Ramos (cell line): ENCODE data around the gene KCNK15.

Experiments
- in situ Hi-C: fragments of 300-500 bp; cut with MboI; formaldehyde crosslinking; loops from one replicate; pipeline ENCODE4 v1.14.3; 2022; ENCODE audit warnings: low sequenced_read_pairs; ENCODE audit not compliant: unreplicated experiment

The KCNK15 gene

GRCh38 chr20:44781118-44781517, 35.5 kb downstream of the KCNK15 start:
- in situ Hi-C loops, result no loop called here

GRCh38 chr20:44781791-44782190, 36.1 kb downstream of the KCNK15 start:
- in situ Hi-C loops, result no loop called here

GRCh38 chr20:44784688-44785087, 39.0 kb downstream of the KCNK15 start:
- in situ Hi-C loops, result no loop called here

- in situ Hi-C loops, result no loop called here
These were observed 40.1 kb downstream of the KCNK15 start for GRCh38 chr20:44785768-44786167.

GRCh38 chr20:44787299-44787698, 41.6 kb downstream of the KCNK15 start:
- in situ Hi-C loops, result no loop called here

DNA sequence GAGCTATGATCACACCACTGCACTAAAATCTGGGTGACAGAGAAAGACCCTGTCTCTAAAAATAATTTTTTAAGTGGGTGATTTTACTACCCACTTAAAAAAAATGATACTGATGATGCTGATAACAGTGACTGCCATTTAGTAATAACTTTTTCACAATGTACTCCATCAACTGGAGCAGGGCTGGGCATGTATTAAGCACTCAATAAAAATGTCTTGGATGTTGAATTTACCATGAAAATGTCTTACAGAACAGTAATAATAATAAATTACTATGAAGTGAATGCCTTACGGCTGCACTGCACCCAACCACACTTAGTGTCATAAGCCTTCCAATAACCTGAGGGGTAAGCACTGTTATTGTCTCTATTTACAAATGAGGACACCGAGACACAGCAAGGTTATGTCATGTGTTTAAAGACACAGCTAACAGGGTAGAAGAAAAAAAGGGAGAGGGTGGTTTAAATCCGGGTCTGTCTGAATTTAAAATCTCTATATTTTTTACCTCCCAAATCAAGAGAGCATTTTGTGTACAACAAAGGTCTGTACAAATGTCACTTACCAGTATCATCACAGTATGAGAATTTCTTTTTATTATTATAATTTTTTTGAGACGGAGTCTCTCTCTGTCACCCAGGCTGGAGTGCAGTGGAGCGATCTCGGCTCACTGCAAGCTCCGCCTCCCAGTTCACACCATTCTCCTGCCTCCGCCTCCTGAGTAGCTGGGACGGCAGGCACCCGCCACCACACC, 43.2 kb downstream of the KCNK15 start:
- in situ Hi-C loops, result no loop called here

DNA sequence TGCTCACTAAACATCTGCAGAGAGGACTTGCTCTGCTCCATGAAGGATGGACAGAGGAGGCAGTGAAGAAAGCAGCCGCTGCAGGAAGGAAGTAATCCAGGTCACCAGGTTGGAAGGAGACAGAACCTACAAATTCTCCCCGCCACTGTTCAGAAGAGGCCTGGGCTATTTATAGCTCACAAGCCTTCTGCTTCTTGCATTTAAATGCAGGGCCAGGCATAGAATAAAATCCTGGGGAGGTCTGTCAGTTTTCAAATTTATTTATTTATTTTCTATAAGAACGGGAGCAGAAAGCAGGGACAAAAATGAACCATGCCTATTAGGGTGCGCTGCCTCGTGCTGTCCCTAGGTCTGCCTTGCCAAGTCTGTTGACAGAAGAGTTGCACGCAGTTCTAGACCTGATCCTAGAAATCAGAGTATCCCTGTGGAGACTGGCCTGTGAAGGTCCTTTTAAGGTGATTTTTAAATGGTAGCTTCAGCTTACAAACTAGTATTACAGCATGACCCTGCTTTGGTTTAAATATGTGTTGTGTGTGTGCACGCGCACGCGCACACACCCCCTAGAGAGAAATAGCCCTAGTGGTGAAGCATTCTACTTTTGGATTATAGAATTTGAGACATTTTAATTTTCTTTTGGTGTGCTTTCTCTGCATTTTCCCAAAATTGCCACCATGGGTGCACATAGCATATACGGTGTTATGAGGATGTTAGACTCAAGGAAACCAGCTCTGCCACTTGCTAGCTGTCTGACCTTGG, 45.2 kb downstream of the KCNK15 start:
- in situ Hi-C loops, result no loop called here

DNA sequence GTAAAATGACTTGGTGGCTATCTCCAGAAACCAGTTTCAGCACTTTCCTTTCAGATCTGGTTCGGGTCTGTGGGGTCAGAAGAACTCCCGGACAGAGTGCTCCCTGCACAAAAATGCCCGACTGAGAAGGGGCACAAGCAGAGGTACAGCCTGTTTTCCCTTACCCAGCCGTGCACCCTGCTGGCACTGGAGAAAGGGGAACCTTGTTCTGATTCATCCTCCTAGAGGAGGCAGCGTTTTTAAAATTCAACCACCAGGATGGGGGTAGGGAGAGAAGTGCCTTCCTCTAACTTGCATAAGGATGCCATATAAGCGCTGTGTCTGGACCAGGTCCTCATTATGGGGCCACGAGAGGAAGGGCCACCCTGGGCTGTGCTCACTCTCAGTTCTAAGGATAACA, 47.1 kb downstream of the KCNK15 start:
- in situ Hi-C loops, result no loop called here

DNA sequence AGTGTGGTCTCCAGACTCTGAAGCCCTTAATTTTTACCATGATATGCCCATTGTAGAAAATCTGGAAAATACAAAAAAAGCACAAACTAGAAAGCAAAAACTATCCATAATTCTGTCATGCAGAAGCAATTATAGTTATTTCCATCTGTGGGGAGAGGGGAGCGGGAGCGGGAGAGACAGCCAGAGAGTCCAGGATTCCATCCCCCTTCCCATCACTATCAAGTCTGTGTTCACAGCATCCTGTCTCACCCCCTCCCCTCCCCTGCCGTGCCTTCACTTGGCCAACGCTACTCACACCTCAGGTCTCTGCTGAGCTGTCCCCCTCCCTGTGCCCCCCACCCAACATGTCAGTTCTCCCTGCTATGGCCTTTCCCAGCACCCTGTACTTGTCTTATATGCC, 50.2 kb downstream of the KCNK15 start:
- in situ Hi-C loops, result no loop called here

GRCh38 chr20:44796311-44796710, 50.6 kb downstream of the KCNK15 start:
- in situ Hi-C loops, result no loop called here

DNA sequence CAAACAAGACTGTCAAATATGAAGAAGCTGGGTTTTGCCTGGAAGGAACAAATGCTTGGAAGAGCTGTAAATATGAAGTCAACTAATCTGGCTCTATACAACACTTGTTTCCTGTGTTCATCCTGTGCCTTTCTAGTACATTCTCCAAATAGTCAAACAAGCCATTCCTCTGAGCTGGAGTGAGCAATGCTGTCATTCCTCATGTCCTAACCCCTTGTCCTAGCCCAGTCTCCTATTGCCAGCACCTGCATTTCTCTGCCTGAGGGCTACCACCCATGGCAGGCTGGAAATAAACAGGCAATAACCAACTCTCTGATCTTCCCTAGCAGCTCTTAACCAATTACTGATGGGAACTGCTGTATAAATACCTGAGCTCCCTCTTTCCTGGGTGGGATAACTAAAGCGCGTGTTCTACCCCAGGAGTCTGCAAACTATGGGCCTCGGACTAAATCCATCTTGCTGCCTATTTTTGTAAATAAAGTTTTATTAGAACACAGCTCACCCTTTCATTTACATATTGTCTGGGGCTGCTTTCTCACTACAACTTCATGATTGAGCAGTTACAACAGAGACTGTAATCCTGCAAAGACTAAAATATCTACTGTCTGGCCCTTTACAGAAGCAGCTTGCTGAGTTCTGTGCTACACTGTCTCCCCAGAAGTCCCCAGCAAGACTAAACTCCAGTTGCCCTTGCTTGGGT, 51.2 kb downstream of the KCNK15 start:
- in situ Hi-C loops, result no loop called here

GRCh38 chr20:44799691-44800090, 54.0 kb downstream of the KCNK15 start:
- in situ Hi-C loops, result no loop called here

- in situ Hi-C loops, result no loop called here
These were observed 54.9 kb downstream of the KCNK15 start for GRCh38 chr20:44800391-44801046.
